LNCAP (cell line): Measurements from ENCODE around the gene HAUS1.

Experiments used
- TF ChIP-seq, protein P1 (sequence below): fragments of 450-650 bp; IDR thresholded peaks from 2 replicates; pipeline ENCODE4 v1.5.1; 2017; ENCODE audit warnings: mild to moderate bottlenecking

Gene HAUS1

DNA sequence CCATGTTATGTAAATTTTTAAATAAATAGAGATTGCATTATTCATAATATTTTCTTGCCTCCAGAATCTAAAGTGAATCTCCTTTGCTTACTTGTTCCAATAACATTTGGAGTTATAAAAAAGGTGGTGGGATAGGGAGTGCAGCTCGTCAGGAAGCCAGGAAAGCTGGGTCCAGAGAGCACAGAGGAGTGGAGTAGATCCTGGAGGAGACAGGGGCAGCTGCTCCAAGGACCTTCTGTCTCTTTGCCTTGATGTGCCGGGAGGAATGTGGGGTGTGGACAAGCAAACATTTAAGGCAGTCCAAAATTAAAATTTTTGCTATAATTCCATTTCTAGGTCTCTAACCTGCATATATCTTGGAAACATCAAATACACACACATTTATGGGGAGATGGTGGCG lies 29.3 kb downstream of the HAUS1 start:
- TF ChIP-seq, protein P1, sequence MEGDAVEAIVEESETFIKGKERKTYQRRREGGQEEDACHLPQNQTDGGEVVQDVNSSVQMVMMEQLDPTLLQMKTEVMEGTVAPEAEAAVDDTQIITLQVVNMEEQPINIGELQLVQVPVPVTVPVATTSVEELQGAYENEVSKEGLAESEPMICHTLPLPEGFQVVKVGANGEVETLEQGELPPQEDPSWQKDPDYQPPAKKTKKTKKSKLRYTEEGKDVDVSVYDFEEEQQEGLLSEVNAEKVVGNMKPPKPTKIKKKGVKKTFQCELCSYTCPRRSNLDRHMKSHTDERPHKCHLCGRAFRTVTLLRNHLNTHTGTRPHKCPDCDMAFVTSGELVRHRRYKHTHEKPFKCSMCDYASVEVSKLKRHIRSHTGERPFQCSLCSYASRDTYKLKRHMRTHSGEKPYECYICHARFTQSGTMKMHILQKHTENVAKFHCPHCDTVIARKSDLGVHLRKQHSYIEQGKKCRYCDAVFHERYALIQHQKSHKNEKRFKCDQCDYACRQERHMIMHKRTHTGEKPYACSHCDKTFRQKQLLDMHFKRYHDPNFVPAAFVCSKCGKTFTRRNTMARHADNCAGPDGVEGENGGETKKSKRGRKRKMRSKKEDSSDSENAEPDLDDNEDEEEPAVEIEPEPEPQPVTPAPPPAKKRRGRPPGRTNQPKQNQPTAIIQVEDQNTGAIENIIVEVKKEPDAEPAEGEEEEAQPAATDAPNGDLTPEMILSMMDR, result no peak

DNA sequence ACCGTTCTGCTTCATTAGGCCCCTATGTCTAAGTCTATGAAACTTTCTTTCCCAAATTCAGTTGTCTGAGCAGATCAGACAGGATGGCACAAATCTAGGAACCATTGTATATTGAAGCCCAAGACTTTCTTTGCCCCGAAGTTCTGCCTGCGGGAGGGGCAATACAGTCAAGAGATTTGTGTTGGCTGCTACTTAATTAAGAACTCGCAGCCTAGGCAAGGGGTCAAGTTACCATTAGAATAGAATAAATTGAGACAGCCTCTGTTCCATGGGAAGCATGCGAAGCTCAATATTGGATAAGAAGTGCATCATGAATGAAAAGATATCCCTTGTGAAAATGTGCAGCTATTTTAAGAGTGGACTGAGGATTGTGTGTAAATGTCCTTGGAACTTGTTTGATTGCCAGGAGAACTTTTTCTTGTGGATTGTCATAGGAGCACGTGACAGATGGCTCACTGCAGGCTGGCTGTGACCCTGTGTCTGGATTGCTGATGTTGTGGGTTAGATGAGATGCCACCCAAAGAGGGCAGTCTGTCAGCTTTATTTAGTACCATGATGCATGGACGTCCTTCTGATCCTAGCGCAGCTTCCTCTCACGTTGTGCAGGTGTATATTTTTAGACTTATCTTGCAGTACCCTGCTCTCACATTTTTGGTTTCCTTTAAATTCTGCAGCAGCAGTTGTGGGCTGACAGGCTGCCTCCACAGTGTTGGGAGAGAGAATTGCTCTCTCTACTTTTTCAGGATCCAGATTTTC lies 30.9 kb downstream of the HAUS1 start:
- TF ChIP-seq, protein P1, result no peak

DNA sequence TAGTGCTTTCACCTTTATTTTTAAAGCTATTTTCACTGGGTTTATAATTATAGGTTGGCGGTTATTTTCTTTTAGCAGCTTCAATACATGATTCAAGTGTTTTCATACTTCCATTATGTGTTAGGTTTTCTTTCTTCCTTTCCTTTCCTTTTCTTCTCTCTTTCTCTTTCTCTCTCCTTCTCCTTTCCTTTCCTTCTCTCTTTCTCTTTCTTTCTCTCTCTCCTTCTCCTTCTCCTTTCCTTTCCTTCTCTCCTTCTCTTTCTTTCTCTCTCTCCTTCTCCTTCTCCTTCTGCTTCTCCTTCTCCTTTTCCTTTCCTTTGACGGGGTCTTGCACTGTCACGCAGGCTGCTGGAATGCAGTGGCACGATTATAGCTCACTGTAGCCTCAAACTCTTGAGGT lies 36.0 kb downstream of the HAUS1 start:
- TF ChIP-seq, protein P1, result no peak

DNA sequence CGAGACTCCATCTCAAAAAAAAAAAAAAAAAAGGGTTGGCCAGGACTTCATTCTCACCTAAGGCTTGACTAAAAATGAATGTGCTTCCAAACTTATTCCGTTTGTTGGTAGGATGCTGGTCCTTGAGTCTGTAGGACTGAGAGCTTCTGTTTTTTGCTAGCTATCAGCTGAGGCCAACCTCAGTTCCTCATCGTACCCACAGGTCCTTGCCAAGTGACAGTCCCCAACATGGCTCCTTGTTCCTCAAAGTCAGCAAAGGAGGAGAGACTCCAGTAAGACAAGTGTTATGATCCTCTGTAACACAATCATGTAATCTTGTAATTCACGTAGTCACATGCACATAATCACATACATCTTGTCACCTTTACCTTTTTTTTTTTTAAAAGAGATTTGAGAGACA lies 37.0 kb downstream of the HAUS1 start:
- TF ChIP-seq, protein P1, result no peak

DNA sequence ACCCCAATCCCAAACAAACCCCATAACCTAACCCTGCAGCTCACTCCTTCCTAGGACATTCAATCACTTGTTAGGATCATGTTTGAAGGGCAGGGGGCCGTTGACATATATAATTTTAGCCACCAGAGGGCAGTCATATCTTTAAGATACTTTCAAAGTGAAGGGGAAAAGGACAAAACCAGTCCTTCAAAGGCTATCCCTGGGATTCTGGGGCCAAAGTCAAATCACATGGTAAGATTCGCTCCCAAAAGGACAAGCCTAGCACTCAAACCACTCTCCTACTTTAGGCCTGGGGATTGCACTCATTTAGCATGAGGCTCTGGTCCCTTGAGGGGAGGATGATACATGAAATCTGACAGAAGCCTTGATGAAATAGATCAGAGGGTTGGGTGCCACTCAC lies 44.6 kb downstream of the HAUS1 start:
- TF ChIP-seq, protein P1, result peak; percentile 78

DNA sequence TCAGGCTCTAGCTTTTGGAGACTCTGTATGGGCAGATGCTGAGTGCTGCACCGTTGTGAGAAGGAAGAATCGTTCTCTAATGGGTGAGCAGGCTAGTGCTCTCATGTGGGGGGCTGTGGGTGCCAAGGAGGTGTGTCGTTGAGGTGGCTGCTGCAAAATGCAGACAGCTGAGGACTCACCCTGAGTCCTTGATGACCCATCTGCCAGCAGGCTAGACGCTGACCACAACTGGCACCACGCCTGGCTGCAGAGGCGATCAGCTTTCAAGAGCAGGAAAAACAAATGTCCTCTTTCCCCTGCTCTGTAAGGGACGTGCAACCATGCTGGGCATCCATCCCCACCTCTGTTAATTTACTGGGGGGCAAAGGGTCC lies 48.2 kb downstream of the HAUS1 start:
- TF ChIP-seq, protein P1, result no peak

DNA sequence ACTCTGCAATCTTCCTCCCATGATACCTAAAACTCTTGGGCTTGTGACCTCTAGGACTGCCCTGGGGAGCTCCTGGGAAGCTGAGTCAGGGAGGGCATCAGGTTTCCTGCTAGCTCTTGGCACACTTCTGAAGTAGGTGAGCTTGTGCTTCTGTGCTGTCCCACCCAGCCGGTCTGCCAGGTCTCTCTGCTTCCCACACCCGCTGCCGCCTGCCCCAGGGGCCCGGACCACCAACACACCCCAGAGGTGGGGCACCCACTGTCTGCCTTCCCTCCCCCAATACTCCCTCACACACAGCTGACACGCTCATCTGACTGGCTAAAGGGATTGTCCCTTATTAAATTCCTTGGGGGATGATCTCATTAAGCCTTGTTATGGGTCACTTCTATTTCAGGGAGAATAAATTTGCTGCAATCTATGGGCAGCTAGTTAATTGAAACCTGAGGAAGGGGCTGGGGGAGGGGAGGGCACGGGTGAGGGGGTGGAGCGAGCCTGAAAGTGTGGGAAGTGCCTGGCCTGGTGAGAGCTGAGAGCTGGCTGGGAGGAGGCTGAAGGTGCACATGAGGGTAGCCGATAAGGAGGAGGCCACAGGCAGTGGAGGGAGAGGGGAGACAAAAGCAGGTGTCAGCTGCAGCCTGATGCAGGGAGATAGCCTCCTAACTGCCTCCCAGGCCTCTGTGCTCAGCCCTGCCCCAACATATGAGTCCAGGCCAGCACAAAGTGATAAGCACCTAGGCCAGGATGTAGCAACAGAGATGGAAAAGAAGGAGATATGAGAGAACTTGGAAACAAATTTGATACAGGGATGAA lies 48.8 kb downstream of the HAUS1 start:
- TF ChIP-seq, protein P1, result no peak
